ENCODE results near the gene UBAC2. TPM values are rescaled to one million over a fixed set of nuclear protein-coding genes. Genes with fewer than 3 reads are reported as not detected.

Gene UBAC2
- total RNA-seq, 4 donors from 2014 or later = 51.0 to 71.5 (median 61.1) TPM

DNA sequence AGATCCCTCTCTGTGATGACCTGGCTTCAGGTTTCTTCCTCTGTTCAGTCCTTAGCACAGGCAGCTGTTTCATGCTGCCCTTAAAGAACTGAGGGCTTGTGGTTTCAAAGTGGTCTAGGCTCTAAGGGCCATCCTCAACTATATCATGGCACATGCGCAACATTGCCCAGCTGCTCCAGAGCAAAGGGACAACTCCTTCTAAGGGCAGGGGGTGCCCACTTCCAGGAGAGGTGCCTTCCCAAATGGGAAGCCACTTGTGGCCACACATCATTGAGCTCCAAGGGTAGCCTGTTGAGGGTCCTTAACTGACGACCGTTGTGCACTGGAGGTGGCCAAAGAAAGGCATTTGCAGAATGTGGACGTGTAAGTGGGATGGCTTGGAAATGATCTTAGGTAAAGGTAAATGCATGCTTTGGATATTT, 99.3 kb downstream of the UBAC2 start:
- ATAC-seq (no peak), DNase-seq (no peak)
- Histone ChIP-seq H3K4me1 (peaks cover 0 to 4% of the 10 kb centered on the region in 2 donors), H3K27ac (no peak overlapping the region), H3K4me3 (no peak overlapping the region), H3K27me3 (no peaks in the 10 kb centered on the region), H3K9me3 (no peaks in the 10 kb centered on the region), H3K36me3 (no peaks in the 10 kb centered on the region)
- in situ Hi-C loops (cut with MboI; ENCODE audit: low sequenced_read_pairs in 4 of 4) = no loop called here
- TF ChIP-seq POLR2A (IDR thresholded peaks at IDR 0.05) = no peak
- TF ChIP-seq CTCF (IDR thresholded peaks at IDR 0.05 in 4 of 5, conservative IDR thresholded peaks at IDR 0.05 in 1 of 5) = no peak
- intact Hi-C loops (cut with DNase I; ENCODE audit: low total_unique reads) = no loop called here

GRCh38 chr13:99301056-99301838, 100.6 kb downstream of the UBAC2 start:
- no peak overlapping the region for H3K4me3 ChIP-seq
- H3K4me1 ChIP-seq = no peaks in the 10 kb centered on the region
- in situ Hi-C loops (cut with MboI; ENCODE audit: low sequenced_read_pairs in 4 of 4) (no loop called here), intact Hi-C loops (cut with DNase I; ENCODE audit: low total_unique reads) (no loop called here)
- no peak for DNase-seq
- no peak for TF ChIP-seq CTCF (IDR thresholded peaks at IDR 0.05 in 4 of 5, conservative IDR thresholded peaks at IDR 0.05 in 1 of 5)
- TF ChIP-seq POLR2A (IDR thresholded peaks at IDR 0.05) = no peak
- no peak overlapping the region for H3K27ac ChIP-seq
- ATAC-seq = no peak
- H3K9me3 ChIP-seq = no peaks in the 10 kb centered on the region
- no peaks in the 10 kb centered on the region for H3K36me3 ChIP-seq
- H3K27me3 ChIP-seq = no peaks in the 10 kb centered on the region

GRCh38 chr13:99301913-99302636, 101.4 kb downstream of the UBAC2 start:
- Histone ChIP-seq H3K27ac (no peak overlapping the region), H3K36me3 (no peaks in the 10 kb centered on the region), H3K4me3 (no peak overlapping the region), H3K27me3 (no peaks in the 10 kb centered on the region), H3K9me3 (no peaks in the 10 kb centered on the region), H3K4me1 (no peaks in the 10 kb centered on the region)
- TF ChIP-seq CTCF (IDR thresholded peaks at IDR 0.05 in 4 of 5, conservative IDR thresholded peaks at IDR 0.05 in 1 of 5) (no peak), POLR2A (IDR thresholded peaks at IDR 0.05) (no peak)
- in situ Hi-C loops (cut with MboI; ENCODE audit: low sequenced_read_pairs in 4 of 4) = no loop called here
- intact Hi-C loops (cut with DNase I; ENCODE audit: low total_unique reads) = no loop called here
- DNase-seq (no peak), ATAC-seq (no peak)

GRCh38 chr13:99302637-99303505, 102.2 kb downstream of the UBAC2 start:
- in situ Hi-C loops (cut with MboI; ENCODE audit: low sequenced_read_pairs in 4 of 4) (no loop called here), intact Hi-C loops (cut with DNase I; ENCODE audit: low total_unique reads) (no loop called here)
- H3K4me3 ChIP-seq = no peak overlapping the region
- H3K4me1 ChIP-seq = peaks cover 0 to 3% of the 10 kb centered on the region in 2 donors
- no peaks in the 10 kb centered on the region for H3K9me3 ChIP-seq
- TF ChIP-seq POLR2A (IDR thresholded peaks at IDR 0.05) (no peak), CTCF (IDR thresholded peaks at IDR 0.05 in 4 of 5, conservative IDR thresholded peaks at IDR 0.05 in 1 of 5) (no peak)
- no peaks in the 10 kb centered on the region for H3K27me3 ChIP-seq
- ATAC-seq (no peak), DNase-seq (no peak)
- no peak overlapping the region for H3K27ac ChIP-seq
- no peaks in the 10 kb centered on the region for H3K36me3 ChIP-seq
